ENCODE results near the gene NEO1.

Gene NEO1

GRCh38 chr15:73318463-73319351 lies 266.4 kb downstream of the NEO1 start:
- DNase-seq = no peak

GRCh38 chr15:73319460-73320245 lies 267.4 kb downstream of the NEO1 start:
- no peak for DNase-seq

GRCh38 chr15:73320619-73321180 lies 268.4 kb downstream of the NEO1 start:
- no peak for DNase-seq

- no peak for DNase-seq
These were observed 269.5 kb downstream of the NEO1 start for GRCh38 chr15:73321496-73322450.

GRCh38 chr15:73322665-73323373 lies 270.6 kb downstream of the NEO1 start:
- DNase-seq = no peak

GRCh38 chr15:73323374-73323955 lies 271.2 kb downstream of the NEO1 start:
- DNase-seq = no peak

GRCh38 chr15:73323956-73324355 lies 271.7 kb downstream of the NEO1 start:
- DNase-seq = no peak

- no peak for DNase-seq
These were observed 272.4 kb downstream of the NEO1 start for GRCh38 chr15:73324496-73325170.

GRCh38 chr15:73325191-73325861 lies 273.1 kb downstream of the NEO1 start:
- no peak for DNase-seq

GRCh38 chr15:73326157-73326556 lies 273.9 kb downstream of the NEO1 start:
- DNase-seq = no peak

GRCh38 chr15:73328149-73328820 lies 276.0 kb downstream of the NEO1 start:
- no peak for DNase-seq

- DNase-seq = no peak
These were observed 276.7 kb downstream of the NEO1 start for GRCh38 chr15:73328981-73329380.

GRCh38 chr15:73329501-73330200 lies 277.4 kb downstream of the NEO1 start:
- no peak for DNase-seq

- DNase-seq = no peak
These were observed 278.2 kb downstream of the NEO1 start for GRCh38 chr15:73330206-73331051.

- no peak for DNase-seq
These were observed 279.2 kb downstream of the NEO1 start for GRCh38 chr15:73331501-73331900.

GRCh38 chr15:73331991-73332925 lies 280.0 kb downstream of the NEO1 start:
- DNase-seq = no peak

- no peak for DNase-seq
These were observed 280.7 kb downstream of the NEO1 start for GRCh38 chr15:73333001-73333400.
